ENCODE measurements around the gene UMAD1.

GRCh38 chr7:7786595-7786994, 146.0 kb downstream of the UMAD1 start:
- TF ChIP-seq EP300 (IDR thresholded peaks at IDR 0.05; ENCODE audit: borderline replicate concordance) (no peak), ZBTB7A (IDR thresholded peaks at IDR 0.05; ENCODE audit: low read depth) (no peak)

Measured in Ishikawa (cell line).